ENCODE measurements around the gene ZNF879.

Gene ZNF879

GRCh38 chr5:179055841-179056240 is 32.2 kb downstream of the ZNF879 start:
- H3K27ac ChIP-seq = no peak overlapping the region
- TF ChIP-seq CTCF (IDR thresholded peaks at IDR 0.05) (no peak), ZFX (IDR thresholded peaks at IDR 0.05; ENCODE audit: borderline replicate concordance) (no peak)

- no peak for TF ChIP-seq ZFX (IDR thresholded peaks at IDR 0.05; ENCODE audit: borderline replicate concordance)
- TF ChIP-seq CTCF (IDR thresholded peaks at IDR 0.05) = no peak
- no peak within 1 kb of the TSS for H3K27ac ChIP-seq
Measured at GRCh38 chr5:179060116-179061008, 36.8 kb downstream of the ZNF879 start, which contains the start of gene ZNF354C. Gene ZNF354C (plus strand): TSS chr5:179060373. CDS start chr5:179062069, 1,696 bp downstream.

- TF ChIP-seq ZFX (IDR thresholded peaks at IDR 0.05; ENCODE audit: borderline replicate concordance) = no peak
- TF ChIP-seq CTCF (IDR thresholded peaks at IDR 0.05) = no peak
- no peak overlapping the region for H3K27ac ChIP-seq
Measured at GRCh38 chr5:179061025-179061424, 37.4 kb downstream of the ZNF879 start.

- TF ChIP-seq CTCF (IDR thresholded peaks at IDR 0.05) (no peak), ZFX (IDR thresholded peaks at IDR 0.05; ENCODE audit: borderline replicate concordance) (no peak)
- no peak overlapping the region for H3K27ac ChIP-seq
Measured at GRCh38 chr5:179065703-179066102, 42.1 kb downstream of the ZNF879 start.

GRCh38 chr5:179079165-179079987 is 55.8 kb downstream of the ZNF879 start:
- TF ChIP-seq CTCF (IDR thresholded peaks at IDR 0.05) (no peak), ZFX (IDR thresholded peaks at IDR 0.05; ENCODE audit: borderline replicate concordance) (no peak)
- no peak overlapping the region for H3K27ac ChIP-seq

- TF ChIP-seq ZFX (IDR thresholded peaks at IDR 0.05; ENCODE audit: borderline replicate concordance) (no peak), CTCF (IDR thresholded peaks at IDR 0.05) (no peak)
Measured at GRCh38 chr5:179080724-179081123, 57.1 kb downstream of the ZNF879 start.

More at GRCh38 chr5:179080724-179081123, 57.1 kb downstream of the ZNF879 start:
- no peak overlapping the region for H3K27ac ChIP-seq
